GM10847 (cell line): ENCODE results near the gene MSH3.

Experiments used
- POLR2A ChIP-seq: IDR thresholded peaks from 2 replicates; pipeline ENCODE4 v1.6.1; 2011; ENCODE audit not compliant: insufficient read length; ENCODE audit errors: extremely low read depth

MSH3 gene

DNA sequence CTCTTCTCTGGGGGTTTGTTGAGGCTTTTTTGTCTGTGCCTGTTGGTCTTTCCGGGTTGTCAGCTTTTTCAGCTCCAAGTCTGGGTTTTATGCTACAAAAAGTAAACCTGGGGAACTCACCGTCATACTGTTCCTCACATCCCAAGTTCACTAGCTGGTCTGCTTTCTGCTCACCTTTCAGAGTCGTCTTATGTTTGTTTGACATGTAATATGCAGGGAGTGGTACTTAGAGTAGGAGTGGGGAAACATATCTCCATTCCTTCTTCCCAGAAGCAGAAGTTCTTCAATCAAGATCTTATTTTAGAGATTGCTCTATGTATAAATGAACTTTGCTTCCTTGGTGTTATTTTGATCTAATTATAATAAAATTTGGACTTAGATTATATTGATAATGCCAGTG lies 42.0 kb downstream of the MSH3 start:
- TF ChIP-seq POLR2A = no peak

DNA sequence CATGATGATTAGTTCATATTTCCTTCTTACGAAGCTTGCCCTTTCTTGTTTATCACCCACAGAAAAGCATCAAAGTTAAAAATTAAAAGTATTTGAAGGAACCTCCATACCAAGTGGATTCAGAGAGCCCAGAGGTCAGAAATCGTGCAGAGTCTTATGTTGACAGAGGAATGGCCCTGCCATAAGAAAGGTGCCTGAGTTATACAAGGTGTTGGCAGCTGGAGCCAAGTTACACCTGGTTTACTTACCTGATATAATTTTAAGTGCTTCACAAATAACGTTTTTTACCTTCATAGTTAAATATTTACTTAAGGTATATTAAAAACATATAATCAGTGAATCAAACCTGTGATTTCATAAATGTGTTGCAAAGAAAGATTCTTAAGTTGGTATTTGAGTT lies 42.6 kb downstream of the MSH3 start:
- no peak for TF ChIP-seq POLR2A

DNA sequence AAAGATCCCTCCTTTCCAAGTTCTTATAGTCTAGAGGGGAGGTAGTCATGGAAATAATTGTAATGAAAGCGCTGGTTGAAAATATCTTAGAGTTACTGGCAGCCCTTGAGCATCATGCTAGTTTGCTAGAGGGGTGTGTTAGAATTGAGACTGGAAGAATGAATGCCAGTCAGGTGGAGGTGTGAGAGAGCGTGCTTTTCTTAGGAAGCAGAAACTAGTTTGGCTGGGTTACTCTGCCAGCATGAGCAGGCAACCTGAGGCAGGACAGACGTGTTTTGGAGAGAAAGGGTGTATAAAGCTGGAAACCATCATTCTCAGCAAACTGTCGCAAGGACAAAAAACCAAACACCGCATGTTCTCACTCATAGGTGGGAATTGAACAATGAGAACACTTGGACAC lies 43.9 kb downstream of the MSH3 start:
- no peak for TF ChIP-seq POLR2A

DNA sequence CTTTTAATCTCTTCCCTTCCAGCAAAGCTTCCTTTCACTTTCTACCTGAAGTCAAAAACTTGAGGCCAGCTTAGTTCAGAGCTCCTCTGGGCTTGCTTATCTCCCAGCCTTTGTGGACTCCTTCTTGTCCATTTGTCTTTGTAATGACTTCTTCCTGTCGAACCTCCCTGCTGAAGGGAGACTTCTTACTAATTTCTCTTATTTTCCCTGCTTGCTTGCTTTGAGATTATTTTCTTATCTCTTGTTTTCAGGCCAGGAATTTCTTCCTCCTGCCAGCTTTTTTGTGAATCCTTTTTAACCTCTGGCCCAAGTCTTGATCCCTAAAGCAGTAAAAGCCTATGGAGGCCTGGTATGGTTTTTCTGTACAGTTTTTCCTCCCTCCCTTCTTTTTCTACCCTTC lies 47.1 kb downstream of the MSH3 start:
- TF ChIP-seq POLR2A = no peak

DNA sequence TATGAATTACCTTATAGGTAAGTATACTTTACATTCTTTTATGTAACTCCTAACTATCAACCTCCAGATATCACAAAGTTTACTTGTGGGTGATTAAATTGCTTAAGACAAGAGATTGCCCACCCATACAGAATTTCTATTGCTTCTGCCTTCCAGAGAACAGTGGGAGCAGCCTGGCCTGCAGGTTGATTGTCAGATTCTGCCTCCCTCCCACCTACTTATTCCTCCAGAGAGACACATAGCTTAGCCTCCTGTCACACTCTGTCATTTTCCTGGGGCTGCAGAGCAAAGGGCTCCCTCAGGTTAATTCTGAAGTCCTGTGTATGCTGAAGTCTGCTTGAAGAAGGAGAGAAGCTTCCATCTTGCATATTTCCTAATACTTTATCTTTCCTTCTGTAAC lies 48.8 kb downstream of the MSH3 start:
- no peak for TF ChIP-seq POLR2A

DNA sequence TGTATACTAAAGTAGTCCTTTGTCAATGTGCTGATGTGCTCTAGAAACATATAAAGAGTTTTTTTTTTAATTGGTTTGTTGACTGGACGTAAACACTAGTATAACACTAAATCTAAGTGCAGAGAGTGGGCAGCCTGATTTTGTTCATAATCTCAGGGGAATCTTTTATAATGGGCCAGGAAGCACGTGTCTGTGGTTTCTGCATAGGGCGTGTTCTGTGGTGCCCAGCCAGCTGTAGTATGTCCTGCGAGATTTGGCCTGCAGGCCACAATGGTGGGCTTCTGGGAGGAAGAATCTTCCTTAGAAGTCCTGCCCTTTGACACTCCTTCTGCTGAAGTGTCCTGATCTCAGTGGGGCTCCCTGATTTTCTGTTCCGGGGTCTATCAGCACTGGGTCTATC lies 49.3 kb downstream of the MSH3 start:
- TF ChIP-seq POLR2A = no peak

DNA sequence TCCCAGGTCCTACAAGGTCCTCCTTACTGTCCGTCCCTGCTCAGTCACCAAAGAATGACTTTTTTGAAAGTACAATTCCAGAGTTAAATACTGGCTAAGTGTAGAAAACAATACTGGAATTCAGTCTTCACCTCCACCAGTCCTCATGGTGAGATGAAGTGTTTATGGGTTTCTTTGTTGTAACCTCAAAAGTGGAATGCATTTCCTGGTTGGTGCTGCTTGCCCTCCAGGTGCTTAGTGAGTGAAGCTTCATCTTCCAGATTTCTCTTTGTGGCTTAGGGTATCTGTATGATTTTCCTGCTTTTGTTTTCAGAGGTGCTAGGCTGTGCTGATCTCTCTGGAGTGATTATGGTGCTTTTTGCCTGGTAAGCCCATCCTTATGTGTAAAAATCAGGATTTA lies 49.8 kb downstream of the MSH3 start:
- no peak for TF ChIP-seq POLR2A

DNA sequence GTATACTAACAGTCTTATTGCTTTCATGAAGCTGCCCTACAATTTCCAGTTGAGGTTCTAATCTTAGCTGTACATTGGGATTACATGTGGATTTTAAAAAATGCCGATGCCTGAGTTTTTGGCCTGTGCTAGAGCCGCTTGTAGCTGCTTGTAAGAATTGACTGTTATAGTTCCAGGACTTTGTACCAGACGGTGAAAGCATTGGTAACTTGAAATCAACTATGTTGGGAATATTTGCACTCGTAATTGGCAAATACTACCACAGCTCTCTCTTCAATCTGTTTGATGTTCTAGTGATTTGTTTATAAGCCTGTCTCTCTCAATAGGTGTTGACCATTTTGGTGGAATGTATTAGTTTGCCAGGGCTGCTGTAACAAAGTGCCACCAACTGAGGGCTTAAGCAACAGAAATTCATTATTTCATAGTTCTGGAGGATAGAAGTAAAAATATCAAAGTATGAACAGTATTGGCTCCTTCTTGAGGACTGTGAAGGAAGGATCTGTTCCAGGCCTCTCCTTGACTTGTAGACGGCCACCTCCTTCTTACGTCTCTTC lies 50.8 kb downstream of the MSH3 start:
- no peak for TF ChIP-seq POLR2A

DNA sequence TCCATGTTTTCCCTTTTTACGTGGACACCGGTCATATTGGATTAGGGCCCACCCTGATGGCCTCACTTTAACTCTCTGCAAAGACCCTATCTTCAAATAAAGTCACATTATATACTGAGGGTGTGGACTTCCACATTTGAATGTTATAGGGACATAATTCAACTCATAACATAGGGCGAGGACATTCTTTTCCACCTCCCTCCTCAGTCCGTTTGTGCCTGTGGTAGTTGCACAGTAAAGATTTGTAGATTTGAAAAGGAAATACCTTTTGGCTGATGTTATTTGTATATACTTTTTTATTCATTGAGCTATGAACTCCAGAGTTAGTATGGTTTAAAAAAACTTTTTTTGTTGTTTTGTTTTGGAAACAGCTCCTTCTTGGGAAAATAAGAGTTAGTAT lies 51.3 kb downstream of the MSH3 start:
- no peak for TF ChIP-seq POLR2A

DNA sequence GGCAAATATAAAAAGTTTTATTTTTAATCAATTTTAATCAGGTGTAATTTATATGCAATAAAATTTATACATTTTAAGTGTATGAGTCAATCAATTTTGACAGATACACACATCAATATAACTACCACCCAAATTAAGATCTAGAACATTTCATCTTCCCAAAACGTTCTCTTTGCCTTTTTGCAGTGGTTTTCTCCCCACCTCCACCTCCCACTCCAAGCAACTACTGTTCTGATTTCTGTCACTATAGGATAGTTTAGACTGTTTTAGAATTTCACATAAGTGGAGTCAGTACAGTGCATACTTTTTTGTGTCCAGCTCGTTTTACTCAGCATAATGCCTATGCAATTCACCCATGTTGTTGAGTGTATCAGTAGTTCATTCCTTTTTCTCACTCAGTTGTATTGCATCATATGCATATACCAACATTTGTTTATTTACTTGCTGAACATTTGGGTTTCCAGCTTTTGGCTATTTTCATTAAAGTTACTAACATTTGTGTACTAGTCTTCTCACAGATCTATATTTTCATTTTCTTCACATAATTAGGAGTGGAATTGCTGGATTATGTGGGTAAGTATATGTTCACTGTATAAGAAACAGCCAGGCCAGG lies 52.5 kb downstream of the MSH3 start:
- TF ChIP-seq POLR2A = no peak

DNA sequence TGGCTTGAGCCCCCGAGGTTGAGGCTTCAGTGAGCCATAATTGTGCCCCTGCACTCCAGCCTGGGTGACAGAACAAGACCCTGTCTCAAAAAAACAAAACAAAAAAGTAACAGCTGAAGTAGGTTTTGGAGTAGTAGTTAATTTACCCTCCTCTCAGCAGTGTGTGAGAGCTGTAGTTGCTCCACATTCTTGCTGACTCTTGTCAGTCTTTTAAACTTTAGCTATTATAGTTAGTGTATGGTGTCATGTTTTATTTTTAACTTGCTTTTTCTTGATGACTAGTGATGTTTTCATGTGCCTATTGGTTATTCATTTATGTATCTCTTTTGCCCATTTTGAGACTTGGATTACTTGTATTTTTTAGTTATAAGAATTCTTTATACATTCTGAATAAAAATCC lies 53.2 kb downstream of the MSH3 start:
- TF ChIP-seq POLR2A = no peak

DNA sequence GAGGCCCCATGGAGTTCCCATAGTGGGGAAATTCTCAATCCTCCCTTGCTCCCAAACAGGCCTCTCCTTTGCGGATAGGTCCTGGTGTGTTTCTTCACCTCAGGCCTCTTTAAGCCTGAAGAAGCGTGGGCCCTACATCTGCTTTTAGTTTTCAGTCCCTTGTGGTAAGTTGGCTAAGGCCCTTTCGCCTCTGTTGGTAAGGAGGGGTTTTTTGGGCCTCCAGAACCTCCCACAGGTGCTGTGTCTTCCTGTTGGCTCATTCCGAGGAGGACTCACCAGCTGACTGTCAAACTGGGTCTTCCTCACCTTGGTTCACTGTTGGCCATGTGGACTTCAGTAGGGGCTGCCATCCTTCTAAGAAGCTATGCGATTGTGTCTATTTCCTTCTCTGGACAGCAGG lies 56.8 kb downstream of the MSH3 start:
- TF ChIP-seq POLR2A = no peak

DNA sequence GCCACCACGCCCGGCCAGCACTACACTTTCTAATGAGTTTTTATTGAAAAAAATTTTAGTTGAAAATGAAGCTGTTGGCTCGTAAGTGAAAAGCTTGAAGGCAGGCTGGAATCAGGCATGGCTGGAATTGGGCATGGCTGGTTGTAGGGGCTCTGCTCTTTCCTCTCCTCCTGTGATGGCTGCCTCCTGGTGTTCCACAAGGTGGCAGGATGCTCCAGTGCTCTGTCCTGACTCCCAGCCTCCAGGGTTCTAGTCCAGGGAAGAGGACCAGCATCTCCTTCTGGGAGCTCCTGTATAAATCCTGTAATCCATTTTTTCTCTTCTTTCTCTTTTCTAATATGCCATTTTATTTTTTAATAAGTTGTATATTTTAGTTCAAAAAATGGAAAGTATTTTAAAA lies 57.5 kb downstream of the MSH3 start:
- no peak for TF ChIP-seq POLR2A

DNA sequence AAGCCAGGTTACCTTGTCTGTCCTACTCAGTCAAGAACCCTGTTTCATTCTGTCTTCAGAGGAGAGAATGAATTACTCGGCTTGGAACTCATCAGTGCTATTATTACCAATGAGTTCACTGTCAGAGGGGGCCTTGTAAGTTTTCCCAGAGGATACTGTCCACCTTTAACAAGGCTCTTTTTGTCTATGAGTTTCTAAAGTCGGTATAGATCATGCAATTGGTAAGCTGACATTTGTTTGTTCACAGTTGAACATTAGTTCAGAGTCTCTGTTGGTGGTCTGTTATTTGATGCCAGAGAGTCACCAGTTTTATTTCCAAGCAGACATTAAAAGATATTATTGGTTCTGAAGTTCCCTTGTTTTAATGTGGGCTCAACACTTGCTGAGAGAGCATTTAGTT lies 58.5 kb downstream of the MSH3 start:
- no peak for TF ChIP-seq POLR2A

DNA sequence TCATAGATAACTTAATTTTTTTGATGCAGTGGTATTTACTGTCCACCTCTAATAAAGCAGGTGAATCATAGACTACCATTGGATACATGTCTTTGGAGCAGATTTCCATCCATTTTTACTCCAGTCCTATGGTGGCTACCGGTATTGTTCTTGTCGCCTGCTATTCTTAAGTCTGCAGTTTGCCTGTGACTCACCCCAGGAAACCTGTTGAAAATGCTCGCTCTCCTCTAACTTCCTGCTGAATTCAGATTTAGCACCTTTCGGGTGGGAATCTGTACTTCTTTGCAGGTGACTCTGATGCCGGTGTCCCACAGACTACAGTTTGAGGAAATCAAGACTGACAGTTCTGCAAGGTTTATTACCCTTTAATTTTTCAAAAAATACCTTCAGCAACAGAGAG lies 59.2 kb downstream of the MSH3 start:
- no peak for TF ChIP-seq POLR2A

DNA sequence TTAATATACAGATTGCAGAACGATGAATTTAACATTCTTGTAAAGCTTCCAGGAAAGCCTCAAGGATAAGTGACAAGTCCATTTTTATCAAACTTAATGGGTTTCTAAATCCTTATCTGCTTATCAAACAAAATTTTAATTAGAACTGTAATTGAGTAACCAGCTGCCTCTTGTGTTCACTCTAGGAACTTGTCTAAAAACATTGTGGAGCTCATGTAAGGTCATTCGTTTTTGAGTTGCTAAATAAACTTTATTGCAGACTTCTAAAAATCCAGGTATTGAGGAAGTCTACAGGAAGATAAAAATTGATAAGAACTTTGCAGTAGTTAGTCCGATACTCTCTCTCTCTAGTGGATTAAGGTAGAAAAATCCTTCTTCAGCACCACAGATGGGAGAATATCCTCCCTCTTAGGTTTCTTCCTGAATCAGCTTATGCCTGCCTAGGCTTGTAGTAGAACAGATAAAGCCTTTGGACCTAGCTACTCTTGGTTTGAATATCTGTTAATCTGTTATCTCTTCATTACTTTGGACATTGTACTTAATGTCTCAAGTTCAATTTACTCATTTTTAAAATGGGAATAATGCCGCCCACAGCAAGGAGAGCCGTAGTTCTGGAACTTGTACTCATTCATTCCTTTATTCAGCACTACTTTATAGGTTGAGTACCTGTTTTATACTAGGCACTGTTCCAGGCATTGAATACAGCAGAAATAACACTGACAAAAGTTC lies 60.3 kb downstream of the MSH3 start:
- TF ChIP-seq POLR2A = no peak

DNA sequence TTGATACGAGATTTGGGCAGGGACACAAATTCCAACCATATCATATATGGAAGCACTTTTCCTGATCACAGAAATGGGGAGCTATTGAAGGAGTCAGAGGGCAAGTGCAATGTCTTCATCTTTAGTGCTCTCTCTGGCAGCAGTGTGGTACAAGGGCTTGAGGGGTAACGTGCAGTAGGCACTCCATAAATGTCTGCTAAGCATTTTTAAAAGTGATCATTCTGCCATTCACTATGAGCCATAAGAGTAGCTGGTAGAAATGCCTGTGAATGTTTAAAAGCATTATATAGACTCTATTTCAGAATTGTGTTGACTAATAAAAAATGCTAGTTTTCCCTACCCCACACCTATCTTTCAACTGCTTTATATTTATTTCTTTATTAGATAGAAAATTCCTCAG lies 61.4 kb downstream of the MSH3 start:
- TF ChIP-seq POLR2A = no peak
